Measurements from ENCODE around the gene FAM124A.

- TF ChIP-seq CTCF (IDR thresholded peaks at IDR 0.05) = no peak
- TF ChIP-seq POLR2A (IDR thresholded peaks at IDR 0.05) = no peak
These were observed 27.9 kb downstream of the FAM124A start for GRCh38 chr13:51249770-51250741.

All from uterus (tissue), 2 donors.